C4-2B (cell line): ENCODE data around the gene USP7.

ENCODE experiments used
- H3K27ac ChIP-seq: fragments of 450-650 bp; 2 replicates; pipeline ENCODE4 v1.5.1; 2017
- CTCF ChIP-seq: fragments of 450-650 bp; conservative IDR thresholded peaks from 2 replicates; pipeline ENCODE4 v1.5.1; 2017; ENCODE audit warnings: mild to moderate bottlenecking
- ZFX ChIP-seq: fragments of 450-650 bp; IDR thresholded peaks from 2 replicates; pipeline ENCODE4 v1.6.1; 2017

Gene USP7

DNA sequence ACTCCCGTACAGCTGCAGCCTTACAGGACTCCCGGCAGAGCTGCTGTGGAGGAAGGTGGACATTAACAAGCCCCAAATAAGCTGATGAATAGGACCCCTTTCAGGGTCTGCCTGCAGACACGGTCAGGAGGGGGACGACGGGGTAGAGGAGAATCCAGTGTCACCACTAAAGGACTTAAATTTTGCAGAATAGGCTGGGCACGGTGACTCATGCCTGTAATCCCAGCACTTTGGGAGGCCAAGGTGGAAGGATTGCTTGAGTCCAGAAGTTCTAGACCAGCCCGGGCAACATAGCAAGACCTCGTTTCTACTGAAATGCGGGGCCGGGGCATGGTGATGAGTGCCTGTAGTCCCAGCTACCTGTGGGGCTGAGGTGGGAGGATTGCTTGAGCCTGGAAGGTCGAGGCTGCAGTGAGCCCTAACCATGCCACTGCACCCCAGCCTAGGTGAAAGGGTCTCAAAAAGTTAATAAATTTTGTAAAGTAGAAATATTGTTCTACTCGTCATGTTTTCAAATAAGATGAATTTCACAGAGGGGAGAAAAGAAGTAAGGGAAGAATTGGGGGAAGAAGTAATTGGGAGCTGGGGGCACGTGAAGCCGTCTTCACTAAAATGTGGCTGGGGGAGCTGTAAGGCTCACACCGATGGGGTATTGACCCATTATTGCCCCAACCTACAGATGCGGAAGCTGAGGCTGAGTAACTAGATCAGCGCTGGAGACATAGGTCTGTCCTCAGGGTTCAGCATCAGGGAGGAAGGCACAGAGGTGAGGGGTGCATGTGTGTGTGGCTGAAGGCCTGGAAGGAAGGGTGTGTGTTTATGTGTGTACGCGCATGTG is 76.9 kb downstream of the USP7 start:
- H3K27ac ChIP-seq = no peak overlapping the region
- TF ChIP-seq CTCF = no peak
- TF ChIP-seq ZFX = no peak

DNA sequence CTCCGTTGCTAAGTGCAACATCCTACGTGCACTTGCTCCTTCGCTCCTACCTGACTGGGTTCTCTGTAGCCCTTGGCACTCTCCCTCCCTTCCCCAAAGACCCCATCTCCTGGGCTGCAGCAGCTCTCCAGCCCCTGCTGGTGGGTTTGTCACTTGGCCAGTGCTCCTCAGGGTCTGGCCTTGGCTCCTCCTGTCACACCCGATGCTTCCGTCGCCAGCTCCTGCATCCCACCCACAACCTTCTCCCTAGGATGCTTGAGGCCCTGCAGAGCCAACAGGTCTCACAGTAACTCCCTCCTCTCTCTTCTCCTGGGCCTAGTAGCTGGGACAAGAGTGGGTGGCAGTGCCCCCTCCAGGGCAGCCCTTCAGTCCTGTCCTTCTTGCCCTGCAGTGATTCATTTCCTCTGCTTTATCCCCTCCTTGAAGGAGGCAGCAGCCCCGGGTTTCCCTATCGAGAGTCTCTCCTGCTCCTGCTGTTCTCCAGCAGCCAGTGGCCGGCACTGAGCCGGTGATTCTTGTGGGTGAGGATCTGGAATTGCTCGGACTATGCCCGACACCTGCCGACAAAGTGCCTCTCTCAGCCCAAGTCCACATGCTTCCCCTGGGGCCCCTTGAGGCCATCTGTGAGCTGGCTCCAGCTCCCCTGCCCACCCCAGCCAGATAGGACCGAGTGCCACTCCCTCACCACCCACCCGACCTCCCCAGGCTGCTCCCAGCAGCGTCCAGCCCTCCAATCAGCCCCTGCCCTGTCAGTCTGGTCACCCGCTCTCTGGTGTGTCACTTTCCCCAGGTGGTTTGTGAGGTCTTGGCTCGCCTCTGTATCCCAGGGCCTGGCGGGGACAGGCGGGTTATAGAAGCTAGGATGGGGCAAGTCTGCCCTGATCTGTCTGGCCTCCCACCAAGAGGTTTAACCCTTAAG is 77.8 kb downstream of the USP7 start:
- no peak overlapping the region for H3K27ac ChIP-seq
- no peak for TF ChIP-seq ZFX
- TF ChIP-seq CTCF = no peak

DNA sequence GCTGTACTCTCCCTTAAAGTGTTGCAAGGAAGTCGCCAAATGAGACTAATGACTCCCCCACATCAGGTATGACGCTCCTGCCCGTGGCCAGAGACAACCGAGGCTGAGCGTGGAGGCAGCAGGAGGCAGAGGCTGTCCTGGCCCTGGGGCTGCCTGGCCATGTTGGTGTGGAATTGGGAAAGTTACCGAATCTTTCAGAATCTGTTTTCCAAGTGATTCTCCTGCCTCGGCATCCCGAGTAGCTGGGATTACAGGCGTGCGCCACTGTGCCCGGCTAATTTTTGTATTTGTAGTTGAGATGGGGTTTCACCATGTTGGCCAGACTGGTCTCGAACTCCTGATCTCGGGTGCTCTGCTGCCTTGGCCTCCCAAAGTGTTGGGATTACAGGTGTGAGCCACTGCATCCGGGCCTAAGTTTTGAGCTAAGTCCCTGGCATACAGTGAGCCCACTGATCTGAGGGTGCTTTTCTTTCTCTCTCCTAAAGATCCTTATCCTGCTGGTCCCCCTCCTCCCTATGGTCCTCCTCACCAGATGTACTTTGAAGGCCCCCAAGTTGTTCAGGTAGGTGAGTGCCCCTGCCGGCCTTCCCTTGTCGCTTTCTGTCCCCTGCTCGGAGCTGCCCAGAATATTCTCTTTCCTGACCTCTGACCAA is 80.9 kb downstream of the USP7 start:
- TF ChIP-seq CTCF (no peak), ZFX (no peak)

DNA sequence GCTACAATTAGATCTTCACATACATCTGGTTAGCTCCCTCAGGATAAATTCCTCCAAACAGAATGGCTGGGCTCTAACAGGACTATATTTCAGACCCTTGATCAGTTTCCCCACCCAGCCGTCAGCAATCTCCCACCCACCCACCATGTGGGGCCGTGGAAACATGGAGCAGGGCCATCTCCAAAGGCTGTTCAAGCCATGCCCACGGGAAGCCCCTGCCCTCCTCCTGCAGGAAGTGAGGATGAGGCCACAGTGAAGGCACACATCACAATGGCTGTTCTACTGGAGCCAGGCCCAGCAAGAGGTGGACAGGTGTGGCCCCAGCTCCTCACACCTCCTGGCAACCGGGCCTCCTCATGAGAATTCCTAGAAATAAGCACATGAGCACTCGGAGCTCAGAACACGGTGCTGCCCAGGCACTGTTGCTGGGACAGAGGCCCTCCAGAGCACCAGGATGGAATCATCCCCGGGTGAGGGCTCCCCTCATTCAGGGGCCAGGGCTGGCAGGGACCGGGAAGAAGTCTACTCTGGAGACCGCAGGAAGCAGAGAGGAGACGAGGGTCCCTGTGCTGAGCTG is 81.6 kb downstream of the USP7 start, which contains the start of gene LITAFD:
Gene LITAFD, plus strand, starts transcription at position 311 of the 577 bp plus-strand sequence. CDS start 2,005 bp downstream, outside the sequence.
- TF ChIP-seq ZFX = no peak
- TF ChIP-seq CTCF = no peak

More for the DNA sequence above, 80.9 kb downstream of the USP7 start:
- no peak overlapping the region for H3K27ac ChIP-seq

GRCh38 chr16:8880839-8881510 is 82.7 kb downstream of the USP7 start:
- no peak for TF ChIP-seq CTCF
- no peak for TF ChIP-seq ZFX
- H3K27ac ChIP-seq = no peak overlapping the region

More for the DNA sequence above, 81.6 kb downstream of the USP7 start, which contains the start of gene LITAFD:
- H3K27ac ChIP-seq = no peak within 1 kb of the TSS

- TF ChIP-seq CTCF = no peak
- TF ChIP-seq ZFX = no peak
- H3K27ac ChIP-seq = no peak overlapping the region
Observed at GRCh38 chr16:8878523-8878911, 85.2 kb downstream of the USP7 start.
